Kidney tubule cell (primary cell): ENCODE measurements around the gene RAB7A.

Experiments
- DNase-seq: peaks from one replicate; pipeline ENCODE4 v3.0.0-alpha.2; 2018; ENCODE audit warnings: low spot score

RAB7A gene

GRCh38 chr3:128849911-128850455, 124.0 kb downstream of the RAB7A start:
- no peak for DNase-seq

DNA sequence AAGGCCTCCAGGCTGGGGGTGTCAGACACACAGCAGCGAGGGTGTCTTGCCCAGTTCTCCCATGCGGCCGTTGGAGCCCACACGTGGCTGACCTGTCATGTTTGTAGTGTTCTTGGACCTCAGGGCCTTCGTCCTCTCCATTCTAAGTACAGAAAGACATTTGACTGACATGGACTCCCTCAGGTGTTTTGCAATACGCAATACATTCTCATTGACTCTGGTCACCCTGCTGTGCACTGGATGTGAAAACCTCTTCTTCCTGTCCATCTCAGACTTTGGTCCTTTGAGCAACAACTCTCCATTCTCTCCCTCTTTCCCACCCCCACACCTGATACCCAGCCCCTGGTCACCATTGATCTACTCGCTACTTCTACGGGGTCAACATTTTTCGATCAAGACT, 124.6 kb downstream of the RAB7A start:
- no peak for DNase-seq

GRCh38 chr3:128851601-128852000, 125.6 kb downstream of the RAB7A start:
- DNase-seq = no peak

DNA sequence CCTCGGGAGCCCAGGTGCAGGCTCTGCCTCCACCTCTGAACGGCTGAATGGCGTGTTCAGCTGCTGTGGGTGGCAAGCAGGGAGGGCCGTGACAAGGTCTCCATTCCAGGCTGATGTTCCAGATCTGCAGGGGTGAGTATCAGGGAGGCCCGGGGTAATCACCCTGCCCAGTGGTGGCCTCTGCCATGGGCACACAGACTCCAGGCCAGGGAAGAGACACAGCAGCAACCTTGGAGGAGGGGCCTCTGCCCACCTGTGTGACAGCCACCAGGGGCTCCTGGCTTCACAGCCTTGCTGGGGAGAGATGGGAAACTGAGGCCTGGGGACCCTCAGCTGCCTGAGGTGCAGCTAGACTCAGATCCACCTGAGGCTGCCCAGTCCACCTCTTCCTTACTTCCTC, 127.8 kb downstream of the RAB7A start:
- no peak for DNase-seq

DNA sequence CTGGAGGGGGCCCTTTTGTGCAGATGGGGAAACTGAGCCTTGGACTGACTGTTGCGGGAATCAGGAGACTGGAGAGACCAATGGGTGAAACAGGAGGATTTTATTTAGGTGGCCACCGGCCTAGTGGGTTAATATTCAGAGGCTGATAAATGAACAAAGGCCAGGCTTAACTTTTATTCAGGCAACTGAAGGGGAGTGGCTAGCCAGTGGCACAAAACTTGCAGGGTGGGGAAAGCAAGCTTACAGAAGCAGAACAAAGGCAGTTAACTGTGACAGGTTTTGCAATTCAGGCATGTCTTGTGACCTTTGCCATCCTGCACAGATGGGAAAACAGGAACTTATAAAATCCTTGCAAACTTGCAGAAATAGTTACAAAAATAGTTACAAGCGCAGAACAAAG, 128.5 kb downstream of the RAB7A start:
- DNase-seq = peak; percentile 15

DNA sequence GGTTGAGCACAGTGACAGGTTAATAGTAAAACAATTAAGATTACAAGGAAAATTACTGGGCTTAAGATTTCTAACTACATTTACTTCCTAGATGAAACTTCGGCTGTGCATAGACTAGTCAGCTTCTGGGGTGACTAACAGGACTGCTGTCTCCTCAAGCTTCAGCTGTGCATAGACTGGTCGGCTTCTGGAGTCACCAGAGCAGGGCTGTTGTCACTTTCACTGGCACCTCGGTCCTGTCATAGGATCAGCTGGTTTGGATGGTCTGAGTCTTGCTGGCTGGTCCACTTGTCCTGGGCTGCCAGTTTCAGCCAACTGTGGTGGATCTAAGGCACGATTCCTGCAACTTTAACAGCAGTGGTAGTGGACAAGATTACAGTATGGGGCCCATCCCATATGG, 129.6 kb downstream of the RAB7A start:
- DNase-seq = no peak

DNA sequence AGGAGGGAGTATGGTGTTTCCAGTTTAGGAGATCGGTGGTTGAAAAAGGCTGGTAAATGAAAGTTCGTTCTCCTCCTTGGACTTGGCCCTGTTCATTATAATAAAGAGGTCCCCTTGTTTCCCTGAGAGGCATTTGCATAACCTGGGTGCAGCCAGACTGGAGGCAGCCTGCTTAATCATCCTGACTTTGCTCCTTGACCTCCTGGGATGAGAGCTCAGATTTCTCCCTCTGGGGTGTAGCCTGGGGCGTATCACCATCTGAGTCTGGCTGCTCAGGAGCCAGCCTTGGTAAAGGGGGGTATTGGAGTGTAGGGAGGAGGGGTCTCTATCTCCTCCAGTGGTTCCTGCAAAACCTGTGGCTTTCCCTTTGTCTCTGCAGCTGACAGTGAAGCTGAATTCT, 132.2 kb downstream of the RAB7A start:
- DNase-seq = no peak

DNA sequence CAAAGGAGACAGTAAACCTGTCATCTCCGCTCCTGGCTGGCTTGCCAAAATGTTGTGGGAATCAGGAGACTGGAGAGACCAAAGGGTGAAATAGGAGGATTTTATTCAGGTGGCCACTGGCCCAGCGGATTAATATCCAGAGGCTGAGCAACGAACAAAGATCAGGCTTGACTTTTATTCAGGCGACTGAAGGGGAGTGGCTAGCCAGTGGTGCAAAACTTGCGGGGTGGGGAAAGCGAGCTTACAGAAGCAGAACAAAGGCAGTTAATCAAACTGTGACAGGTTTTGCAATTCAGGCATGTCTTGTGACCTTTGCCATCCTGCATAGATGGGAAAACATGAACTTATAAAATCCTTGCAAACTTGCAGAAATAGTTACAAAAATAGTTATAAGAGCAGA, 133.6 kb downstream of the RAB7A start:
- no peak for DNase-seq

DNA sequence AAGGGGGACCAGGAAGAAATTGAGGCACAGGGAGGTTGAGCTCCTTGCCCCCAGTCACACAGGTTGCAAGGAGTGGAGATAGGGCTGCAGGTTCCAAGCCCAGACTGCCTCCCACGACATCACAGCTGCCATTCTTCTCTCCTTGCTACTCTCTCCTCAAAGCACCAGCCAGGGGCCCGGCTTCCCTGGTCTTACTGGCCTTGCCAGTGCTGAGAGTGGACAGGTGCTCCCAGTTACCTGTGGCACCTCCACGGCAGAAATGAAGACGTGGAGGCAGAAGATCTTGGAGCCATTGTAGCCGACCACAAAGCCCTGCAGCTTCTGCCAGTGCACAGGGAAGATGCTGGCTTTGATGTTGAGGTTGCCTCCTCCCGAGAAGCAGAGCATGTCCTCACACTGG, 135.5 kb downstream of the RAB7A start:
- DNase-seq = no peak

DNA sequence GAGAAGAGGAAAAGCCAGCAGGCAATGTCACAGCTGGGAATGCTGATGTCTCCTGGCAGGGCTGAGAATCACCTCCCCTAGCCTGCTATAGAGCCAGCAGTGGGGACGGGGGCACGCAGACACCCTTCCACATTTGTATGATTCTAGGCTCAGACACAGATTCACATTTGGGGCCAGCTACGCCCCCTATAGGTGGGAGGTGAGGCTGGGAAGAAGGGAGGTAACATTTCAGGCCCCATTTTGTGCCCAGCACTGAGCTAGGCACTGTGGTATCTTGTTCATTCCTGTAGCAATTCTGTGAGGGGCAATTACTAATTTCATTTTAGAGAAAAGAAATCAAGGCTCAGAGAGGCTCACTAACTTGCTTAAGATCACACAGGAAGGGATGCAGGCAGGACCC, 137.6 kb downstream of the RAB7A start:
- no peak for DNase-seq
